Hepatocyte (in vitro differentiated cells): ENCODE results near the gene CMSS1.

Experiments used
- CTCF ChIP-seq: fragments of 200-600 bp; sonication (generic); IDR thresholded peaks from 2 replicates; pipeline ENCODE4 v1.5.1; 2016; ENCODE audit warnings: antibody characterized with exemption, mild to moderate bottlenecking; ENCODE audit not compliant: poor library complexity
- EZH2 ChIP-seq: fragments of 200-600 bp; sonication (generic); IDR thresholded peaks from 2 replicates; pipeline ENCODE4 v1.6.1; 2016; ENCODE audit warnings: antibody characterized with exemption, mild to moderate bottlenecking, borderline replicate concordance
- EZH2phosphoT487 ChIP-seq: fragments of 200-600 bp; sonication (generic); IDR thresholded peaks from one replicate; pipeline ENCODE4 v1.6.1; 2018; ENCODE audit warnings: antibody characterized with exemption, mild to moderate bottlenecking, low read depth, moderate library complexity; ENCODE audit not compliant: unreplicated experiment, severe bottlenecking

- TF ChIP-seq CTCF (no peak), EZH2phosphoT487 (no peak), EZH2 (no peak)
Measured at GRCh38 chr3:99825004-99825640, 7.5 kb downstream of the CMSS1 start.
